Measurements from ENCODE around the gene G6PC1.

G6PC1 gene

DNA sequence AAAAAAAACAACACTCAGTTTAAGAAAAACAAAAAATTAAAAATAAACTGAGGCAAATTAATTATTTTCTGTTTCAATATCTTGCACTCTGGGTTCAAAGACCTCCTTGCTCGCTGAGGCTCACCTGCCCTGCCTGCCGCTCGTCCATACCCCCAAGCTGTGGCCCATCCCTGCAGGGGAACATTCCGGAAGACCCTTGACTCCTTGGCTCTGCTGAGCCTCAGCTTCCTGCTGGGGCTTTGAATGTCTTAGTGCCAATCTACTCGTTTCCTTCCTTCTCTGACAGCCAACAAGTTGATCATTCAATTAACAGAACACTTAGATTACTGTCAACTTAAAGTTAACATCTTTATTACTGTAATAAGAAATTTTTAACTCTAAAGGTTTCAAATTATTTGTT is 24.3 kb downstream of the G6PC1 start:
- no peaks in the 10 kb centered on the region for H3K9me3 ChIP-seq (ENCODE audit: low read length)
- H3K4me3 ChIP-seq (ENCODE audit: low read depth, low read length, poor library complexity, severe bottlenecking), result no peak overlapping the region
- H3K27me3 ChIP-seq (ENCODE audit: insufficient read depth, low read length), result no peaks in the 10 kb centered on the region
- no peak overlapping the region for H2AFZ ChIP-seq (ENCODE audit: low read length)
- no peaks in the 10 kb centered on the region for H3K36me3 ChIP-seq (ENCODE audit: insufficient read depth, low read length)
- H3K79me2 ChIP-seq (ENCODE audit: insufficient read depth, low read length), result no peaks in the 10 kb centered on the region
- no peaks in the 10 kb centered on the region for H3F3A ChIP-seq (ENCODE audit: insufficient read depth, low read length)
- H3K27ac ChIP-seq (ENCODE audit: low read depth, low read length, poor library complexity, severe bottlenecking), result no peak overlapping the region
- H3K4me2 ChIP-seq (ENCODE audit: low read length), result no peak overlapping the region
- H3K4me1 ChIP-seq (ENCODE audit: insufficient read depth, low read length, severe bottlenecking), result peaks cover 8% of the 10 kb centered on the region
- no peaks in the 10 kb centered on the region for H4K20me1 ChIP-seq (ENCODE audit: insufficient read depth, low read length)
- no peaks in the 10 kb centered on the region for H3K9me2 ChIP-seq (ENCODE audit: low read depth, low read length)
- no peak for TF ChIP-seq EZH2 (IDR thresholded peaks at IDR 0.05; ENCODE audit: borderline replicate concordance, low read length)
- TF ChIP-seq, protein P1, sequence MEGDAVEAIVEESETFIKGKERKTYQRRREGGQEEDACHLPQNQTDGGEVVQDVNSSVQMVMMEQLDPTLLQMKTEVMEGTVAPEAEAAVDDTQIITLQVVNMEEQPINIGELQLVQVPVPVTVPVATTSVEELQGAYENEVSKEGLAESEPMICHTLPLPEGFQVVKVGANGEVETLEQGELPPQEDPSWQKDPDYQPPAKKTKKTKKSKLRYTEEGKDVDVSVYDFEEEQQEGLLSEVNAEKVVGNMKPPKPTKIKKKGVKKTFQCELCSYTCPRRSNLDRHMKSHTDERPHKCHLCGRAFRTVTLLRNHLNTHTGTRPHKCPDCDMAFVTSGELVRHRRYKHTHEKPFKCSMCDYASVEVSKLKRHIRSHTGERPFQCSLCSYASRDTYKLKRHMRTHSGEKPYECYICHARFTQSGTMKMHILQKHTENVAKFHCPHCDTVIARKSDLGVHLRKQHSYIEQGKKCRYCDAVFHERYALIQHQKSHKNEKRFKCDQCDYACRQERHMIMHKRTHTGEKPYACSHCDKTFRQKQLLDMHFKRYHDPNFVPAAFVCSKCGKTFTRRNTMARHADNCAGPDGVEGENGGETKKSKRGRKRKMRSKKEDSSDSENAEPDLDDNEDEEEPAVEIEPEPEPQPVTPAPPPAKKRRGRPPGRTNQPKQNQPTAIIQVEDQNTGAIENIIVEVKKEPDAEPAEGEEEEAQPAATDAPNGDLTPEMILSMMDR (IDR thresholded peaks at IDR 0.05; ENCODE audit: low read length), result no peak
- H3K9ac ChIP-seq (ENCODE audit: low read length), result no peak overlapping the region

DNA sequence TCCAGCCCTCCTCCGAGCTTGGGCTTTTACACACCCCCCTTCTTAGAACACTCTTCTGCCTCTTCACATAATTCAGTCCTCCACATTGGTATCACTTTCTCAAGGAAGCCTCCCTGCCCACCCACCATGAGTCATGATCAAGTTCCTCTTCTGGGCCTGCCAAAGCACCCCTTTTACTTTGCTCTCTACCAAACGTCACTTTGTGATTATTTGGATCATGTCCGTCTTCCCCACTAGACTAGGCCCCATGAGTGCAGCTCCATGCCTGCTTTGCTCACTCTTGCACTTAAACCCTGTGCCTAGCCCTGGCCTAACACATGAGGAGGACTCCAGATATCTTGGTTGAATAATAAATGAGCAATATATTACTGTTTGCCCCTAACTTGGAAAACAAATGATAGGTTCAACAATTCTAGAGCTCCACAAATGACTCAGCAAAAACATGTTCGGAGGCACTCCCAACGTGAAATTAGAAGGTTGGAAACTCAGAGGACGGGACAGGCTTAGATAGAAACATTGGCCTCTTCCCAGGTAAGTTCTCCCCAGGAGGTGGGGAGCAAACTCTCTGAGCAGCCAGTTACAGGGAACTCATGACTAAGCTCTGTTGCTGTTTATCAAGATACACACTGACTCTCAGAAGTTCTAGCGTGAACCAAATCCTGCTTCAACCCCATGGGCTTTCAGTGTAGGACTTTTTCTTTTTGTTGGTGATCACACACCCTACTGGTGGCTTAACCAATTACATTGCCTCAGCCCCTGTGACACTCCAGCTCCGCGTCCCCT is 28.3 kb downstream of the G6PC1 start:
- Histone ChIP-seq H3K9ac (ENCODE audit: low read length) (peak overlapping the region; percentile 31; the same call in 1 of the 2 replicates), H3K4me2 (ENCODE audit: low read length) (peak overlapping the region; percentile 39; the same call in 1 of the 2 replicates), H3K4me1 (ENCODE audit: insufficient read depth, low read length, severe bottlenecking) (peaks cover 8% of the 10 kb centered on the region), H2AFZ (ENCODE audit: low read length) (peak overlapping the region; percentile 92), H3K9me2 (ENCODE audit: low read depth, low read length) (no peaks in the 10 kb centered on the region), H4K20me1 (ENCODE audit: insufficient read depth, low read length) (no peaks in the 10 kb centered on the region), H3K27ac (ENCODE audit: low read depth, low read length, poor library complexity, severe bottlenecking) (no peak overlapping the region), H3K36me3 (ENCODE audit: insufficient read depth, low read length) (no peaks in the 10 kb centered on the region), H3K27me3 (ENCODE audit: insufficient read depth, low read length) (no peaks in the 10 kb centered on the region), H3K9me3 (ENCODE audit: low read length) (no peaks in the 10 kb centered on the region), H3K79me2 (ENCODE audit: insufficient read depth, low read length) (no peaks in the 10 kb centered on the region), H3F3A (ENCODE audit: insufficient read depth, low read length) (no peaks in the 10 kb centered on the region), H3K4me3 (ENCODE audit: low read depth, low read length, poor library complexity, severe bottlenecking) (no peak overlapping the region)
- TF ChIP-seq EZH2 (IDR thresholded peaks at IDR 0.05; ENCODE audit: borderline replicate concordance, low read length), result no peak
- TF ChIP-seq, protein P1 (IDR thresholded peaks at IDR 0.05; ENCODE audit: low read length), result peak; percentile 71

DNA sequence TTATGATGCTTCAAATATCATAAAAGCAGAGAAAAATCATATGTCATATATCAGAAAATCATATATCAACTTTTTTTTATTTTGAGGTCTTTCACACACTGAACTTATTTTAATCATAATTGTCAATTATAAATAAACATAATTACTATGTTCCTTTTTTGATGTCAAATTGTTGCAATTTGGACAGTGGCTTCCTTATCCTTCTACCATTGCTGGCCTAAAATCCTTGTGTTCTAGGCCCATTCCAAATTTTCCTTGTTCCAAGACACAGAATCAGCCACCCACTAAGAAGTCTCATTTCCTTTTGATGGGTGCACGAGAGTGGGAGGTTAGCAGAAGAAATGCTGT is 28.9 kb downstream of the G6PC1 start:
- no peak overlapping the region for H3K9ac ChIP-seq (ENCODE audit: low read length)

More for the DNA sequence above, 28.9 kb downstream of the G6PC1 start:
- Histone ChIP-seq H3K4me3 (ENCODE audit: low read depth, low read length, poor library complexity, severe bottlenecking) (no peak overlapping the region), H3K79me2 (ENCODE audit: insufficient read depth, low read length) (no peaks in the 10 kb centered on the region), H3K27ac (ENCODE audit: low read depth, low read length, poor library complexity, severe bottlenecking) (no peak overlapping the region), H4K20me1 (ENCODE audit: insufficient read depth, low read length) (no peaks in the 10 kb centered on the region), H3K36me3 (ENCODE audit: insufficient read depth, low read length) (no peaks in the 10 kb centered on the region), H3K9me3 (ENCODE audit: low read length) (no peaks in the 10 kb centered on the region), H3K9me2 (ENCODE audit: low read depth, low read length) (no peaks in the 10 kb centered on the region), H3F3A (ENCODE audit: insufficient read depth, low read length) (no peaks in the 10 kb centered on the region), H3K4me1 (ENCODE audit: insufficient read depth, low read length, severe bottlenecking) (peaks cover 8% of the 10 kb centered on the region), H3K27me3 (ENCODE audit: insufficient read depth, low read length) (no peaks in the 10 kb centered on the region), H3K4me2 (ENCODE audit: low read length) (no peak overlapping the region), H2AFZ (ENCODE audit: low read length) (no peak overlapping the region)
- no peak for TF ChIP-seq EZH2 (IDR thresholded peaks at IDR 0.05; ENCODE audit: borderline replicate concordance, low read length)
